PFSK-1 (cell line): ENCODE data around the gene WDR44. TPM values are rescaled to one million over a fixed set of nuclear protein-coding genes. Genes with fewer than 3 reads are reported as not detected.

ENCODE experiments used
- FOXP2 ChIP-seq: optimal IDR thresholded peaks from 2 replicates; pipeline ENCODE3; 2011; ENCODE audit warnings: borderline replicate concordance, control low read depth, inconsistent platforms; ENCODE audit not compliant: insufficient read depth; ENCODE audit errors: extremely low read length, extremely low read depth
- POLR2AphosphoS5 ChIP-seq: IDR thresholded peaks from 2 replicates; pipeline ENCODE4 v1.6.1; 2012; ENCODE audit warnings: low read depth, mild to moderate bottlenecking, control low read depth, low read length, moderate library complexity
- SIN3A ChIP-seq: IDR thresholded peaks from 2 replicates; pipeline ENCODE4 v1.6.1; 2012; ENCODE audit warnings: mild to moderate bottlenecking, low read length, moderate library complexity, borderline replicate concordance; ENCODE audit not compliant: insufficient read depth
- TAF1 ChIP-seq: IDR thresholded peaks from 2 replicates; pipeline ENCODE4 v1.6.1; 2012; ENCODE audit warnings: low read length, control low read depth, borderline replicate concordance; ENCODE audit not compliant: insufficient read depth
- polyA plus RNA-seq: library from polyadenylated mRNA; unstranded; fragments of >200 nt; gene quantifications from one replicate; pipeline ENCODE4 v1.2.1, GENCODE V29; 2012; ENCODE audit warnings: low read depth, missing spikeins; ENCODE audit not compliant: insufficient read length
- TF ChIP-seq, protein P1 (sequence below), 2 experiments: IDR thresholded peaks; 2 replicates each; pipeline versions ENCODE4 v1.6.1 to v1.8.0; 2011 to 2012; ENCODE audit warnings: low read depth in 2 of 2, low read length in 2 of 2, control low read depth in 1 of 2, inconsistent platforms in 1 of 2, mild to moderate bottlenecking in 1 of 2, moderate library complexity in 1 of 2; ENCODE audit not compliant: insufficient read depth in 1 of 2

The WDR44 gene, protein sequence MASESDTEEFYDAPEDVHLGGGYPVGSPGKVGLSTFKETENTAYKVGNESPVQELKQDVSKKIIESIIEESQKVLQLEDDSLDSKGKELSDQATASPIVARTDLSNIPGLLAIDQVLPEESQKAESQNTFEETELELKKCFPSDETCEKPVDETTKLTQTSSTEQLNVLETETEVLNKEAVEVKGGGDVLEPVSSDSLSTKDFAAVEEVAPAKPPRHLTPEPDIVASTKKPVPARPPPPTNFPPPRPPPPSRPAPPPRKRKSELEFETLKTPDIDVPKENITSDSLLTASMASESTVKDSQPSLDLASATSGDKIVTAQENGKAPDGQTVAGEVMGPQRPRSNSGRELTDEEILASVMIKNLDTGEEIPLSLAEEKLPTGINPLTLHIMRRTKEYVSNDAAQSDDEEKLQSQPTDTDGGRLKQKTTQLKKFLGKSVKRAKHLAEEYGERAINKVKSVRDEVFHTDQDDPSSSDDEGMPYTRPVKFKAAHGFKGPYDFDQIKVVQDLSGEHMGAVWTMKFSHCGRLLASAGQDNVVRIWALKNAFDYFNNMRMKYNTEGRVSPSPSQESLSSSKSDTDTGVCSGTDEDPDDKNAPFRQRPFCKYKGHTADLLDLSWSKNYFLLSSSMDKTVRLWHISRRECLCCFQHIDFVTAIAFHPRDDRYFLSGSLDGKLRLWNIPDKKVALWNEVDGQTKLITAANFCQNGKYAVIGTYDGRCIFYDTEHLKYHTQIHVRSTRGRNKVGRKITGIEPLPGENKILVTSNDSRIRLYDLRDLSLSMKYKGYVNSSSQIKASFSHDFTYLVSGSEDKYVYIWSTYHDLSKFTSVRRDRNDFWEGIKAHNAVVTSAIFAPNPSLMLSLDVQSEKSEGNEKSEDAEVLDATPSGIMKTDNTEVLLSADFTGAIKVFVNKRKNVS
- polyA plus RNA-seq, result 1.9 TPM

DNA sequence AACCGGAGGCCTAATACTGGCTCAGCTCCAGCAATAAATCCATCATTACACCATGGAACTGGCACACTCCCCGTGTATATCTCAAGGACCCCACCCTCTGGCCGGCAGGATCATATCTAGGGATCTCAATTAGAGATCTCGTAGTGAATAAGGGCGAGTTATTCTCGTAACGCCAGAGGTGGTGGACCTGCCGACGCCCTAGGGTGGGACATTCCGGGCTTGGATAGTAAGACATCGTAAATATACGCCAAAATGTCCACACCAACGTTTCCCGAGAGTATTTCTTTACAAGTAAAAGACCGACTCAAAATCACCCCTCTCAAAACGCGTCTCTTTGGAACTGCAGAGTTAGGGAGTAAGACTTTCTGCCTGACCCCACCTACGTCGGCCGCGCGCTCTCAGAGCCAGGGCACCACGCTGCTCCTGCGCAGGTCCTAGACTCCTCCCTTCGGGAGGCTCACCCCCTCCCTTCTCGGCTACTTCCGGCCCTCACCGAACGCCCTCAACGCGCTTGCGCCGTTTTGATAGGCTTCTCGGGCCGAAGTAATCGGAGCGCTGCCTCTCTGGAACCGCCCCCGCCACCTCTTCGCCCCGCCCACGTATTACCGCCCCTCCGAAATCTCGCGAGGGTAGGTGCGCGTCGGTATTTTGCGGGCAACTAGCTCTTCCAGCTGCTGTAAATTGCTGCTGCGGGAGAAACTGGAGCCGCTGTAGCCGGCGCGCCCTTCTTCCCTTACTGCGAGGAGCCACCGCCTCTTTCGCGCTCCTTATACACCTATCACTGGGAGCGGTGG, at the start of gene WDR44:
WDR44 (plus strand) TSS at position 643 of the 794 bp plus-strand sequence. CDS start 398 bp downstream, outside the sequence.
- peak; percentile 48 for TF ChIP-seq FOXP2
- TF ChIP-seq TAF1, result no peak
- TF ChIP-seq, protein P1, sequence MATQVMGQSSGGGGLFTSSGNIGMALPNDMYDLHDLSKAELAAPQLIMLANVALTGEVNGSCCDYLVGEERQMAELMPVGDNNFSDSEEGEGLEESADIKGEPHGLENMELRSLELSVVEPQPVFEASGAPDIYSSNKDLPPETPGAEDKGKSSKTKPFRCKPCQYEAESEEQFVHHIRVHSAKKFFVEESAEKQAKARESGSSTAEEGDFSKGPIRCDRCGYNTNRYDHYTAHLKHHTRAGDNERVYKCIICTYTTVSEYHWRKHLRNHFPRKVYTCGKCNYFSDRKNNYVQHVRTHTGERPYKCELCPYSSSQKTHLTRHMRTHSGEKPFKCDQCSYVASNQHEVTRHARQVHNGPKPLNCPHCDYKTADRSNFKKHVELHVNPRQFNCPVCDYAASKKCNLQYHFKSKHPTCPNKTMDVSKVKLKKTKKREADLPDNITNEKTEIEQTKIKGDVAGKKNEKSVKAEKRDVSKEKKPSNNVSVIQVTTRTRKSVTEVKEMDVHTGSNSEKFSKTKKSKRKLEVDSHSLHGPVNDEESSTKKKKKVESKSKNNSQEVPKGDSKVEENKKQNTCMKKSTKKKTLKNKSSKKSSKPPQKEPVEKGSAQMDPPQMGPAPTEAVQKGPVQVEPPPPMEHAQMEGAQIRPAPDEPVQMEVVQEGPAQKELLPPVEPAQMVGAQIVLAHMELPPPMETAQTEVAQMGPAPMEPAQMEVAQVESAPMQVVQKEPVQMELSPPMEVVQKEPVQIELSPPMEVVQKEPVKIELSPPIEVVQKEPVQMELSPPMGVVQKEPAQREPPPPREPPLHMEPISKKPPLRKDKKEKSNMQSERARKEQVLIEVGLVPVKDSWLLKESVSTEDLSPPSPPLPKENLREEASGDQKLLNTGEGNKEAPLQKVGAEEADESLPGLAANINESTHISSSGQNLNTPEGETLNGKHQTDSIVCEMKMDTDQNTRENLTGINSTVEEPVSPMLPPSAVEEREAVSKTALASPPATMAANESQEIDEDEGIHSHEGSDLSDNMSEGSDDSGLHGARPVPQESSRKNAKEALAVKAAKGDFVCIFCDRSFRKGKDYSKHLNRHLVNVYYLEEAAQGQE (IDR thresholded peaks at IDR 0.05; ENCODE audit: insufficient read depth in 1 of 2, low read depth in 2 of 2, low read length in 2 of 2), result no peak
- TF ChIP-seq SIN3A, result peak; percentile 14; the same call in 1 of the 2 replicates
- peak; percentile 69; the same call in 1 of the 2 replicates for TF ChIP-seq POLR2AphosphoS5

DNA sequence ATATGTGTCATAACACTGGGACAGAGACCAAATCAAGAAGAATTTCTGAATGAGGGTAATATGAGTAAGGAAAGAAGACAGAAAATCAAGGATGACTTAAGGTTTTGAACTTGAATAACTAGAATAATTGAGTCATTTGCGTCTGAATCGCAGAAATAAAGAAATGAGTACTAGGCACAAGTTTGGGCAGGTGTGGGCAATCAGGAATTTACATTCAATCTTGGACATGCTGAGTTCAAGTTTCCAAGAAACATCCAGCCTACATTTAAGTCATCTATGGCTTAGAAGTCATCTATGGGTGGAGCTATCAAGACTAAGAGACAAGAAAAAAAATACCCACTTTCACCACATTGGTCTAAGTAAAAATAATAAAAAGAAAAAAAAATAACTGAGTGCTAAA, 30.4 kb upstream of the WDR44 start:
- TF ChIP-seq TAF1 (no peak), POLR2AphosphoS5 (no peak)

DNA sequence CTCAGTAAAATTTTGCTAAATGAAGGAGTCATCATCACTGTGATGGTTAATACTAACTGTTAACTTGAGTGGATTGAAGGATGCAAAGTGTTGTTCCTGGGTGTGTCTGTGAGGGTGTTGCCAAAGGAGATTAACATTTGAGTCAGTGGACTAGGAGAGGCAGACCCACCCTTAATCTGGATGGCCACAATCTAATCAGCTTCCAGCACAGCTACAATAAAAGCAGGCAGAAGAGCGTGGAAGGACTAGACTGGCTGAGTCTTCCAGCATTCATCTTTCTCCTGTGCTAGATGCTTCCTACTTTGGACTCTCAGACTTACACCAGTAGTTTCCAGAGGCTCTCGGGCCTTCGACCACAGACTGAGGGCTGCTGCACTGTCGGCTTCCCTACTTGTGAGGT, 21.3 kb upstream of the WDR44 start:
- TF ChIP-seq SIN3A, result no peak
- TF ChIP-seq TAF1, result no peak
- TF ChIP-seq, protein P1 (IDR thresholded peaks at IDR 0.05; ENCODE audit: insufficient read depth in 1 of 2, low read depth in 2 of 2, low read length in 2 of 2), result no peak
- no peak for TF ChIP-seq FOXP2
- TF ChIP-seq POLR2AphosphoS5, result no peak

DNA sequence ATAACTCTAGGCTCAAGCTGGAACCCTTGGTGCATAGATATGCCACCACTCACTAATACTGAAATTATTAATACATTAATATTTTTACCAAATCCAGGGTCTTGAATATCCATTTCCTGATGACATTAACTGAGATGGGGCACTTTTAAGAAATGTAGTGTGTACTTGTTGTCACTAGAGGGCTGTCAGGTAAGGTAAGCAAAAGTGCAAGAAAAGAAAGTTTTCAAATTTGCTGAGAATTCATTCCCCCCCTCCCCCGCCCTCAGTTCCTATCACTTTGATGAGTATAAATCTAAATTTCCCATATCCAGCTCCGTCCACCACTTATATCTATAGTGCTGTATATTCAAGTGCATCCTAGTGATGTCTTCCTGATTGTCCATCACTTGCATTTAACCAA, 20.5 kb upstream of the WDR44 start:
- TF ChIP-seq SIN3A (no peak), TAF1 (no peak), POLR2AphosphoS5 (no peak), FOXP2 (no peak)
- TF ChIP-seq, protein P1 (IDR thresholded peaks at IDR 0.05; ENCODE audit: insufficient read depth in 1 of 2, low read depth in 2 of 2, low read length in 2 of 2), result no peak

DNA sequence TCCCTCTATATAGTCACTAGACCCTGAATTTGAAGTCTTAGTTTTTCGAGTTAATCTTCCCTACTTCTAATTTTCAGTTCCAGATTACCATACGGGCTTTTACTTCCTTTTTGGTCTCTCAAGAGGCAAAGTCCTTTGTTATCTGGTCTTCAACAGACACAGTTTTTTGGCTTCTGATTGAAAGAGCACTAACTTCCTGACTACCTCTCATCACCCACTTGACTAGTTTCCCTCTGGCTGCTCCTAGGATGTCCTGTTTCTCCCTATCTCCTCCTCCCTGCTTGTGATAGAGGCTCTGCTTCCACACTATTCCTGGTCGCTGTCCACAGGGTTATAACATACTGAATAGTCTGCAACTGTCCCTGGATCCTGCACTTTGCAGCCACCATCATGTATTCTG, 16.7 kb upstream of the WDR44 start:
- TF ChIP-seq, protein P1 (IDR thresholded peaks at IDR 0.05; ENCODE audit: insufficient read depth in 1 of 2, low read depth in 2 of 2, low read length in 2 of 2), result no peak
- TF ChIP-seq POLR2AphosphoS5, result no peak
- TF ChIP-seq TAF1, result no peak
- no peak for TF ChIP-seq FOXP2
- no peak for TF ChIP-seq SIN3A
